ENCODE results near the gene PNPO. TPM values are rescaled to one million over a fixed set of nuclear protein-coding genes. Genes with fewer than 3 reads are reported as not detected.

PNPO gene
- polyA plus RNA-seq, 1 of the 3 experiments (the other 2 are of a cell fraction) = 26.1 TPM

DNA sequence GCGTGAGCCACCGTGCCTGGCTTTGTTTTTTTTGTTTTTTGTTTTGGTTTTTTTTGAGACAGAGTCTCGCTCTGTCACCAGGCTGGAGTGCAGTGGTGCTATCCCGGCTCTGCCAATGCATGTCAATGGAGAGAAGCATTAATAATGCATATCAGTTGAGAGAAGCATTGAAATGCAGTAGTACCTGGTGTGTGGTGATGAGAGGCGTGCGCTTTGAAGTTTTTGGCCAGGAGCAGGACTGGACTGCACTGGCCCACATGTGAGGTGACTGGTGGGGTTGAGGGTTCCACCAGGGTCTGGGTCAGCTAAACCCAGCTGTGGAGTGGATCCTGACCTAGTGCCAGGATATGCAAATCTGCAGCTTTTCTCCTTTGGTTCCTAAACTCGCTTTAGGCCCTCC, 39.9 kb upstream of the PNPO start:
- 91% methylated on average over 7 of the region's 7 CpGs for WGBS (ENCODE audit: low lambda C conversion rate)
- POLR2A ChIA-PET = no interaction called here
- no peak overlapping the region for H2AFZ ChIP-seq (ENCODE audit: low read depth)
- no peak overlapping the region for H3K27ac ChIP-seq (ENCODE audit: low read depth in 2 of 2, low read length in 1 of 2)
- no peaks in the 10 kb centered on the region for H3K9me3 ChIP-seq
- peaks cover 8 to 15% of the 10 kb centered on the region in 2 experiments; a peak in 3 of 4 replicates for H3K4me1 ChIP-seq (ENCODE audit: control insufficient read depth in 1 of 2, insufficient read depth in 2 of 2, low read depth in 1 of 2, low read length in 1 of 2)
- DNase-seq = no peak
- H3K4me3 ChIP-seq (ENCODE audit: low read depth in 2 of 2, low read length in 1 of 2) = no peak overlapping the region
- H3K4me2 ChIP-seq = no peak overlapping the region
- TF ChIP-seq NRF1 (IDR thresholded peaks at IDR 0.05; ENCODE audit: low read depth, low read length) = no peak
- TF ChIP-seq, protein P1, sequence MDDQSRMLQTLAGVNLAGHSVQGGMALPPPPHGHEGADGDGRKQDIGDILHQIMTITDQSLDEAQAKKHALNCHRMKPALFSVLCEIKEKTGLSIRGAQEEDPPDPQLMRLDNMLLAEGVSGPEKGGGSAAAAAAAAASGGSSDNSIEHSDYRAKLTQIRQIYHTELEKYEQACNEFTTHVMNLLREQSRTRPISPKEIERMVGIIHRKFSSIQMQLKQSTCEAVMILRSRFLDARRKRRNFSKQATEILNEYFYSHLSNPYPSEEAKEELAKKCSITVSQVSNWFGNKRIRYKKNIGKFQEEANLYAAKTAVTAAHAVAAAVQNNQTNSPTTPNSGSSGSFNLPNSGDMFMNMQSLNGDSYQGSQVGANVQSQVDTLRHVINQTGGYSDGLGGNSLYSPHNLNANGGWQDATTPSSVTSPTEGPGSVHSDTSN (IDR thresholded peaks at IDR 0.05) = no peak
- no peak for TF ChIP-seq RFX5 (IDR thresholded peaks at IDR 0.05; ENCODE audit: low read length)
- TF ChIP-seq RXRA (IDR thresholded peaks at IDR 0.05; ENCODE audit: borderline replicate concordance, low read depth) = no peak
- no peak for TF ChIP-seq FOXJ3 (CRISPR knock-in tag; IDR thresholded peaks at IDR 0.05)
- no peak for TF ChIP-seq TCF12 (IDR thresholded peaks at IDR 0.05)
- TF ChIP-seq, protein P2, sequence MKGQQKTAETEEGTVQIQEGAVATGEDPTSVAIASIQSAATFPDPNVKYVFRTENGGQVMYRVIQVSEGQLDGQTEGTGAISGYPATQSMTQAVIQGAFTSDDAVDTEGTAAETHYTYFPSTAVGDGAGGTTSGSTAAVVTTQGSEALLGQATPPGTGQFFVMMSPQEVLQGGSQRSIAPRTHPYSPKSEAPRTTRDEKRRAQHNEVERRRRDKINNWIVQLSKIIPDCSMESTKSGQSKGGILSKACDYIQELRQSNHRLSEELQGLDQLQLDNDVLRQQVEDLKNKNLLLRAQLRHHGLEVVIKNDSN (IDR thresholded peaks at IDR 0.05; ENCODE audit: borderline replicate concordance, low read depth) = no peak
- H3K9me2 ChIP-seq = no peaks in the 10 kb centered on the region
- no peaks in the 10 kb centered on the region for H4K20me1 ChIP-seq (ENCODE audit: insufficient read depth)
- peaks cover 7% of the 10 kb centered on the region for H3F3A ChIP-seq (replicated peaks; ENCODE audit: insufficient read depth)
- peaks cover 11 to 14% of the 10 kb centered on the region in 2 experiments for H3K36me3 ChIP-seq (replicated peaks in 1 of 2; ENCODE audit: control insufficient read depth in 1 of 2, insufficient read depth in 2 of 2, low read length in 1 of 2)
- no peaks in the 10 kb centered on the region for H3K27me3 ChIP-seq (ENCODE audit: insufficient read depth)
- CTCF ChIA-PET = interaction anchor here (1.8 to 2.3 kb wide), 3 partner anchors 12 to 60 kb away, joined by 5 to 7 read pairs (median 6); partner anchors contain the start of gene SCRN2
- peaks cover 54% of the 10 kb centered on the region for H3K79me2 ChIP-seq (ENCODE audit: insufficient read depth)
- no peak overlapping the region for H3K9ac ChIP-seq

DNA sequence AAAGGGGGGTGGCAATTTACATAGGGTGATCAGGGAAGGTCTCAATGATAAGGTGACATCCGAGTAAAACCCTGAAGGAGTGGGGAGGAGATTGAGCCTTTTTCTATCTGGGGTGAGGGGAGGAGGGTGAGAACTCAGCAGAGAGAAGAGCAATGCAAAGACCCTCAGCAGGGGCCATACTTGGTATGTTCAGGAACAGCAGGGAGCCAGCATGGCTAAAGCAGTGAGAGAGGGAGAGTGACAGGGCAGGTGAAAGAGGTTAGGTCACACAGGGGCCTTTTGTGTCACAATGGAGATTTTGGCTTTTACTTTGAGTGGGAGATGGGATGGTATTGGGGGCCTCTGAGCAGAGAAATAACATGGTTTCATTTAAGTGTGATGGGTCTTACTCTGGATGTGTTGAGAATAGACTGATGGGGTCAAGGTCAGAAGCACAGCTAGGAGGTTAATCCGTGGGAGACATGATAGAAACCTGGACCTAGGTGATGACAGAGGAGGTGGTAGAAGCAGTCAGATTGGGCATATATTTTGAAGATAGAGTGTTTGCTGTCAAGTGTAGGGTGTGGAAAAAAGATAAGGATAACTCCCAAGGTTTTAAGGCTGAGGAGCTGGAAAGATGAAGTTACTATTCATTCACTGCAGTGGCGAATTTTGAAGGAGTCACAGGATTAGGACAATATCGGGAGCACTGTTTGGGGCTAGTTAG, 39.2 kb upstream of the PNPO start:
- CTCF ChIA-PET = interaction anchor here (0.5 to 2.3 kb wide), 6 partner anchors 11 to 61 kb away, joined by 3 to 7 read pairs (median 4); partner anchors contain the start of gene SCRN2
- POLR2A ChIA-PET = interaction anchor here (1.0 kb wide), 1 partner anchor 71 kb away, joined by 3 read pairs; the partner anchor contains the start of genes LRRC46 and MRPL10
- TF ChIP-seq, protein P1 (IDR thresholded peaks at IDR 0.05) = no peak
- TF ChIP-seq RFX5 (IDR thresholded peaks at IDR 0.05; ENCODE audit: low read length) = no peak
- TF ChIP-seq, protein P3, sequence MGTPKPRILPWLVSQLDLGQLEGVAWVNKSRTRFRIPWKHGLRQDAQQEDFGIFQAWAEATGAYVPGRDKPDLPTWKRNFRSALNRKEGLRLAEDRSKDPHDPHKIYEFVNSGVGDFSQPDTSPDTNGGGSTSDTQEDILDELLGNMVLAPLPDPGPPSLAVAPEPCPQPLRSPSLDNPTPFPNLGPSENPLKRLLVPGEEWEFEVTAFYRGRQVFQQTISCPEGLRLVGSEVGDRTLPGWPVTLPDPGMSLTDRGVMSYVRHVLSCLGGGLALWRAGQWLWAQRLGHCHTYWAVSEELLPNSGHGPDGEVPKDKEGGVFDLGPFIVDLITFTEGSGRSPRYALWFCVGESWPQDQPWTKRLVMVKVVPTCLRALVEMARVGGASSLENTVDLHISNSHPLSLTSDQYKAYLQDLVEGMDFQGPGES (IDR thresholded peaks at IDR 0.05; ENCODE audit: low read depth, low read length) = no peak
- TF ChIP-seq FOXJ3 (CRISPR knock-in tag; IDR thresholded peaks at IDR 0.05) = no peak
- TF ChIP-seq, protein P2 (IDR thresholded peaks at IDR 0.05; ENCODE audit: borderline replicate concordance, low read depth) = no peak
- TF ChIP-seq POLR2AphosphoS5 (IDR thresholded peaks at IDR 0.05; ENCODE audit: low read depth, low read length) = no peak
- no peak for TF ChIP-seq TAF1 (IDR thresholded peaks at IDR 0.05; ENCODE audit: borderline replicate concordance, low read depth, low read length)
- TF ChIP-seq RAD21 (IDR thresholded peaks at IDR 0.05; ENCODE audit: low read length) = no peak
- no peak for TF ChIP-seq RXRA (IDR thresholded peaks at IDR 0.05; ENCODE audit: borderline replicate concordance, low read depth)
- TF ChIP-seq, protein P4, sequence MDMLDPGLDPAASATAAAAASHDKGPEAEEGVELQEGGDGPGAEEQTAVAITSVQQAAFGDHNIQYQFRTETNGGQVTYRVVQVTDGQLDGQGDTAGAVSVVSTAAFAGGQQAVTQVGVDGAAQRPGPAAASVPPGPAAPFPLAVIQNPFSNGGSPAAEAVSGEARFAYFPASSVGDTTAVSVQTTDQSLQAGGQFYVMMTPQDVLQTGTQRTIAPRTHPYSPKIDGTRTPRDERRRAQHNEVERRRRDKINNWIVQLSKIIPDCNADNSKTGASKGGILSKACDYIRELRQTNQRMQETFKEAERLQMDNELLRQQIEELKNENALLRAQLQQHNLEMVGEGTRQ (IDR thresholded peaks at IDR 0.05; ENCODE audit: borderline replicate concordance, low read depth, low read length) = no peak
- TF ChIP-seq, protein P5, sequence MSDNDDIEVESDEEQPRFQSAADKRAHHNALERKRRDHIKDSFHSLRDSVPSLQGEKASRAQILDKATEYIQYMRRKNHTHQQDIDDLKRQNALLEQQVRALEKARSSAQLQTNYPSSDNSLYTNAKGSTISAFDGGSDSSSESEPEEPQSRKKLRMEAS (IDR thresholded peaks at IDR 0.05; ENCODE audit: low read depth) = no peak
- no peak for TF ChIP-seq NFIC (IDR thresholded peaks at IDR 0.05; ENCODE audit: borderline replicate concordance)
- TF ChIP-seq, protein P6, sequence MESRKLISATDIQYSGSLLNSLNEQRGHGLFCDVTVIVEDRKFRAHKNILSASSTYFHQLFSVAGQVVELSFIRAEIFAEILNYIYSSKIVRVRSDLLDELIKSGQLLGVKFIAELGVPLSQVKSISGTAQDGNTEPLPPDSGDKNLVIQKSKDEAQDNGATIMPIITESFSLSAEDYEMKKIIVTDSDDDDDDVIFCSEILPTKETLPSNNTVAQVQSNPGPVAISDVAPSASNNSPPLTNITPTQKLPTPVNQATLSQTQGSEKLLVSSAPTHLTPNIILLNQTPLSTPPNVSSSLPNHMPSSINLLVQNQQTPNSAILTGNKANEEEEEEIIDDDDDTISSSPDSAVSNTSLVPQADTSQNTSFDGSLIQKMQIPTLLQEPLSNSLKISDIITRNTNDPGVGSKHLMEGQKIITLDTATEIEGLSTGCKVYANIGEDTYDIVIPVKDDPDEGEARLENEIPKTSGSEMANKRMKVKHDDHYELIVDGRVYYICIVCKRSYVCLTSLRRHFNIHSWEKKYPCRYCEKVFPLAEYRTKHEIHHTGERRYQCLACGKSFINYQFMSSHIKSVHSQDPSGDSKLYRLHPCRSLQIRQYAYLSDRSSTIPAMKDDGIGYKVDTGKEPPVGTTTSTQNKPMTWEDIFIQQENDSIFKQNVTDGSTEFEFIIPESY (IDR thresholded peaks at IDR 0.05; ENCODE audit: borderline replicate concordance, low read depth) = no peak
- no peak for TF ChIP-seq TCF12 (IDR thresholded peaks at IDR 0.05)

More for the DNA sequence above, 39.2 kb upstream of the PNPO start:
- no peak overlapping the region for H3K4me3 ChIP-seq (ENCODE audit: low read depth in 2 of 2, low read length in 1 of 2)
- H3K9me3 ChIP-seq = no peaks in the 10 kb centered on the region
- H3F3A ChIP-seq (replicated peaks; ENCODE audit: insufficient read depth) = peaks cover 4% of the 10 kb centered on the region
- H4K20me1 ChIP-seq (ENCODE audit: insufficient read depth) = no peaks in the 10 kb centered on the region
- H3K4me1 ChIP-seq (ENCODE audit: control insufficient read depth in 1 of 2, insufficient read depth in 2 of 2, low read depth in 1 of 2, low read length in 1 of 2) = peaks cover 8 to 11% of the 10 kb centered on the region in 2 experiments; a peak in 3 of 4 replicates
- H3K9ac ChIP-seq = no peak overlapping the region
- no peak for DNase-seq
- H2AFZ ChIP-seq (ENCODE audit: low read depth) = no peak overlapping the region
- no peaks in the 10 kb centered on the region for H3K9me2 ChIP-seq
- H3K27me3 ChIP-seq (ENCODE audit: insufficient read depth) = no peaks in the 10 kb centered on the region
- peaks cover 50% of the 10 kb centered on the region for H3K79me2 ChIP-seq (ENCODE audit: insufficient read depth)
- 88% methylated on average over 4 of the region's 4 CpGs for WGBS (ENCODE audit: low lambda C conversion rate)
- no peak overlapping the region for H3K27ac ChIP-seq (ENCODE audit: low read depth in 2 of 2, low read length in 1 of 2)
- peaks cover 11 to 14% of the 10 kb centered on the region in 2 experiments for H3K36me3 ChIP-seq (replicated peaks in 1 of 2; ENCODE audit: control insufficient read depth in 1 of 2, insufficient read depth in 2 of 2, low read length in 1 of 2)
- H3K4me2 ChIP-seq = no peak overlapping the region
